Thoracic aorta (tissue), 2 donors: ENCODE results near the gene GRAMD4. TPM values are rescaled to one million over a fixed set of nuclear protein-coding genes. Genes with fewer than 3 reads are reported as not detected.

Experiments
- ATAC-seq: fragments of 150-250 bp; one replicate; pipeline ENCODE4 v1.8.0; 2017; ENCODE audit warnings: low read depth; ENCODE audit not compliant: insufficient number of reproducible peaks, low FRiP score
- DNase-seq: peaks from one replicate; pipeline ENCODE4 v3.0.0-alpha.2; 2020; ENCODE audit warnings: low spot score
- H3K27ac ChIP-seq, 2 donors: fragments of 200-600 bp; sonication (generic); 1 replicate in 1 of 2; 2 replicates in 1 of 2; pipeline ENCODE4 v1.5.1; 2016; ENCODE audit warnings: mild to moderate bottlenecking in 2 of 2, moderate library complexity in 2 of 2
- H3K27me3 ChIP-seq: fragments of 200-600 bp; sonication (generic); replicated peaks from 2 replicates; pipeline ENCODE4 v1.6.0; 2016; ENCODE audit warnings: mild to moderate bottlenecking; ENCODE audit not compliant: insufficient read depth
- H3K36me3 ChIP-seq: fragments of 200-600 bp; sonication (generic); one replicate; pipeline ENCODE4 v1.5.1; 2016
- H3K4me1 ChIP-seq, 2 donors: fragments of 200-600 bp; sonication (generic); 1 replicate in 1 of 2; 2 replicates in 1 of 2; pipeline versions ENCODE4 v1.5.1 to v1.6.0; 2016; ENCODE audit warnings: low read depth in 2 of 2, mild to moderate bottlenecking in 1 of 2; ENCODE audit not compliant: control insufficient read depth in 1 of 2
- H3K4me3 ChIP-seq: fragments of 200-600 bp; sonication (generic); 2 replicates; pipeline ENCODE4 v1.5.1; 2016; ENCODE audit warnings: mild to moderate bottlenecking
- H3K9me3 ChIP-seq: fragments of 200-600 bp; sonication (generic); 2 replicates; pipeline ENCODE4 v1.5.1; 2016
- total RNA-seq, 2 donors: library from RNA; depleted of rRNA; stranded (reverse); fragments of >200 nt; gene quantifications; one replicate each; pipeline versions ENCODE4 v1.1.0 to v1.2.3, GENCODE V29; 2016
- TF ChIP-seq, protein P1 (sequence below): fragments of 200-600 bp; sonication (generic); IDR thresholded peaks from one replicate; pipeline ENCODE4 v1.5.1; 2019; ENCODE audit warnings: antibody characterized with exemption

The GRAMD4 gene
- total RNA-seq, 2 donors from 2014 or later = 16.2 to 56.5 TPM

- peaks cover 16% of the 10 kb centered on the region for H3K36me3 ChIP-seq
- no peak for DNase-seq
- no peak overlapping the region for H3K27ac ChIP-seq
- TF ChIP-seq, protein P1, sequence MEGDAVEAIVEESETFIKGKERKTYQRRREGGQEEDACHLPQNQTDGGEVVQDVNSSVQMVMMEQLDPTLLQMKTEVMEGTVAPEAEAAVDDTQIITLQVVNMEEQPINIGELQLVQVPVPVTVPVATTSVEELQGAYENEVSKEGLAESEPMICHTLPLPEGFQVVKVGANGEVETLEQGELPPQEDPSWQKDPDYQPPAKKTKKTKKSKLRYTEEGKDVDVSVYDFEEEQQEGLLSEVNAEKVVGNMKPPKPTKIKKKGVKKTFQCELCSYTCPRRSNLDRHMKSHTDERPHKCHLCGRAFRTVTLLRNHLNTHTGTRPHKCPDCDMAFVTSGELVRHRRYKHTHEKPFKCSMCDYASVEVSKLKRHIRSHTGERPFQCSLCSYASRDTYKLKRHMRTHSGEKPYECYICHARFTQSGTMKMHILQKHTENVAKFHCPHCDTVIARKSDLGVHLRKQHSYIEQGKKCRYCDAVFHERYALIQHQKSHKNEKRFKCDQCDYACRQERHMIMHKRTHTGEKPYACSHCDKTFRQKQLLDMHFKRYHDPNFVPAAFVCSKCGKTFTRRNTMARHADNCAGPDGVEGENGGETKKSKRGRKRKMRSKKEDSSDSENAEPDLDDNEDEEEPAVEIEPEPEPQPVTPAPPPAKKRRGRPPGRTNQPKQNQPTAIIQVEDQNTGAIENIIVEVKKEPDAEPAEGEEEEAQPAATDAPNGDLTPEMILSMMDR = no peak
- H3K4me3 ChIP-seq = no peak overlapping the region
- no peaks in the 10 kb centered on the region for H3K9me3 ChIP-seq
- no peaks in the 10 kb centered on the region for H3K4me1 ChIP-seq
- ATAC-seq = no peak
- H3K27me3 ChIP-seq = no peaks in the 10 kb centered on the region
These were observed 49.0 kb downstream of the GRAMD4 start for GRCh38 chr22:46669201-46669600.

DNA sequence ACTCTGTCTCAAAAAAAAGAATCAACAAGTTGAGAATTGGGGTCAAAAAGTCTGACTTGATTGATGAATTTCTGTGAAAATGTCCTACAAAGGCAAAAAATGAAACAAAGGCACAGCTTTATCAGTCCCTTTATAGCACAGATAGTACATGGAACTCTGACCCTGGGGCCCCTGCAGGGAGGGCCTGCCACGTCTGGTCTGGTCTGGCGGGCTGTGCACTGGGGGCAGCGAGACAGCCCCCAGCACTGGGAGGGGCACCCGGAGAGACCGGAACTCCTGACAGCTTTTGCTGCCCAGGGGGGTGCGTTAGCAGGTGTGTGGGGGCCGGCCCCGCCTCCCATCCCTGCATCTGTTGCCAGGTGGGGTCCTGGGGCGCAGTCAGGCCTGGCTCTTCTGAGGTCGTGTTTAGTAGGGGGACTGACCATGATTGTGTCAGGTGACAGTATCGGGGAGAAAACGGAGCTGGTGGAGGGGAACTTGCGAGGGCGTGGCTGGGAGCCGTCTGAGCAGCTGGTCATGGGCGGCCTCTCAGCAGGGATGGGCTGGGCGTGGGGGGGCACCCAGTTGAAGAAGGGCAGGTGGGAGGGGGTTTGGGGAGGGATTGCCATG is 51.7 kb downstream of the GRAMD4 start:
- H3K9me3 ChIP-seq = no peaks in the 10 kb centered on the region
- DNase-seq = no peak
- peaks cover 14% of the 10 kb centered on the region for H3K36me3 ChIP-seq
- TF ChIP-seq, protein P1 = no peak
- no peaks in the 10 kb centered on the region for H3K4me1 ChIP-seq
- no peak overlapping the region for H3K4me3 ChIP-seq
- no peak overlapping the region for H3K27ac ChIP-seq
- ATAC-seq = no peak
- H3K27me3 ChIP-seq = no peaks in the 10 kb centered on the region

DNA sequence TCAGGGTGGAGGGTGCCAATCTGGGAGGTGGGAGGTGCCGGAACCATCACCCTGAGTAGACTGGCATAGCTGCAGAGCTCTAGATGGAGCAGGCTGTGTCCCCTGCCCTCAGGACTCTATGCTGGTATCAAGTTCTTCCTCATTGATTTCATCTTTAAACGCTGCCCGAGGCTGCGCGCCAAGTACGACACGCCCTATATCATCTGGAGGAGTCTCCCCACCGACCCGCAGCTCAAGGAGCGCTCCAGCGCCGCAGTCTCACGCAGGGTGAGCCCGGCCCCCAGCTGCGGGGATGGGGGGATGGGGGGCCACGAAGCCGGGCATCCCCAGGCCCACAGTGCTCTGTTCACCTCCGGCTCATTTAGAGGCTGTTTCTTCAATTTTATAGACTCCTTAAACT is 52.5 kb downstream of the GRAMD4 start:
- H3K36me3 ChIP-seq = peaks cover 8% of the 10 kb centered on the region

DNA sequence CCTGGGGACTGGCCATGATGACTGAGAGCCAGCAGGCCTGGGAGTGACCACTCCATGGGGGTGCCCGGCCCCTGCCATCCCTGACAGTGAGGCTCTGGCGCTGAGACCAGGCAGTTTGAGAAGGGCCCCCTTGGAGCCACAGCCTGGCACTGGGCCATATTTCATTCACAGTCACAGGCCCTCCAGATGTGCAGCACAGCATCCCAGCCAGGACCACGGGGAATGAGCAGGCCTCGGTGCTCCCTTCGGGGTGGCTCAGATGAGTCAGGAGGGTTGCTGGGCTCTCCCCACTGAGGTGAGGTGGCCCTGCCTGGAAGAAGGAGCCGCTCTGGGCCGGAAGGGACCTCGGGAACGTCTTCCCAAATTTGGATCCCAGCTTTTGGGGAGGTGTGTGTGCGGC is 53.0 kb downstream of the GRAMD4 start:
- Histone ChIP-seq H3K36me3 (peaks cover 11% of the 10 kb centered on the region), H3K4me3 (no peak overlapping the region), H3K4me1 (no peaks in the 10 kb centered on the region), H3K9me3 (no peaks in the 10 kb centered on the region), H3K27me3 (no peaks in the 10 kb centered on the region), H3K27ac (no peak overlapping the region)
- no peak for DNase-seq
- TF ChIP-seq, protein P1 = no peak
- no peak for ATAC-seq

More for the DNA sequence above, 52.5 kb downstream of the GRAMD4 start:
- Histone ChIP-seq H3K4me3 (no peak overlapping the region), H3K9me3 (no peaks in the 10 kb centered on the region), H3K27me3 (no peaks in the 10 kb centered on the region), H3K4me1 (no peaks in the 10 kb centered on the region), H3K27ac (no peak overlapping the region)
- DNase-seq (no peak), ATAC-seq (no peak)
- TF ChIP-seq, protein P1 = no peak

DNA sequence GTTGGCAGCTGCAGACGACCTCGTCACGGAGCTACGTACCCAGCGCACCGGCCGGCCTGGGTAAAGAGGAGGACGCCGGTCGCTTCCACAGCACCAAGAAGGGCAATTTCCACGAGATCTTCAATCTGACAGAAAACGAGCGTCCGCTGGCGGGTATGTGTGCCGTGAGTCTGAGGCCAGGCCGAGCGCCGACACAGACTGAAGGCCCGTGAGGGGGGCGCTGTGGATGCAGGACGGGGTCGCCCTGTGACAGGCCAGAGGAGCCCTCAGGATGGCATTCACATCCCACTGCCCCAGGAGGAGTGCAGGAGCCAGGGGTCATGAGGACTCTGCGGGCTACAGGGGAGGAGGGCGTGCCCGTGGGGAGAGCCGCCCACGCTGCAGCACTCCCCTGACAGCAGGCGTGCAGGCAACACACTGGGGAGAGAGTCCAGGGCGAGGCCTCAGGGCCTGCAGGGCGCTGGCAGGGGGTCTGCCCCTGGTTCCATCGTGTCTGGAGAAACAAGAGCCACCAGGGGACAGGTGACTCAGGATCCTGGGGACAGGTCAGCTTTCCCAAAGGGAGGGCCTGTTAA is 53.6 kb downstream of the GRAMD4 start:
- ATAC-seq = no peak

More for the DNA sequence above, 53.6 kb downstream of the GRAMD4 start:
- Histone ChIP-seq H3K36me3 (peaks cover 6% of the 10 kb centered on the region), H3K9me3 (no peaks in the 10 kb centered on the region), H3K27ac (no peak overlapping the region), H3K27me3 (no peaks in the 10 kb centered on the region), H3K4me1 (peaks cover 0 to under 1% of the 10 kb centered on the region in 2 donors), H3K4me3 (no peak overlapping the region)
- TF ChIP-seq, protein P1 = no peak
- no peak for DNase-seq
